Osteoblast (primary cell): ENCODE data around the gene EIPR1. TPM values are rescaled to one million over a fixed set of nuclear protein-coding genes. Genes with fewer than 3 reads are reported as not detected.

Experiments used
- DNase-seq: peaks from one replicate; pipeline ENCODE4 v3.0.0; 2011; ENCODE audit warnings: low spot score, mixed read lengths; ENCODE audit not compliant: insufficient read length; ENCODE audit errors: missing footprints
- H2AFZ ChIP-seq: 2 replicates; pipeline ENCODE4 v1.6.0; 2011; ENCODE audit warnings: mild to moderate bottlenecking, low read length
- H3K27ac ChIP-seq: 2 replicates; pipeline ENCODE4 v1.5.1; 2011; ENCODE audit warnings: mild to moderate bottlenecking, low read depth, low read length, moderate library complexity
- H3K27me3 ChIP-seq: 2 replicates; pipeline ENCODE4 v1.6.0; 2012; ENCODE audit warnings: mild to moderate bottlenecking, control low read depth, inconsistent platforms, low read length, moderate library complexity; ENCODE audit not compliant: insufficient read depth
- H3K36me3 ChIP-seq: 2 replicates; pipeline ENCODE4 v1.5.1; 2011; ENCODE audit warnings: mild to moderate bottlenecking, low read length, control low read depth, moderate library complexity; ENCODE audit not compliant: insufficient read depth
- H3K4me1 ChIP-seq: 2 replicates; pipeline ENCODE4 v1.5.1; 2011; ENCODE audit warnings: mild to moderate bottlenecking, low read length, control low read depth, moderate library complexity; ENCODE audit not compliant: insufficient read depth
- H3K4me2 ChIP-seq: 2 replicates; pipeline ENCODE4 v1.6.0; 2011; ENCODE audit warnings: mild to moderate bottlenecking, low read length; ENCODE audit not compliant: insufficient read depth
- H3K4me3 ChIP-seq: fragments of 200-600 bp; sonication (generic); 3 replicates; pipeline ENCODE4 v1.5.1; 2012; ENCODE audit warnings: mild to moderate bottlenecking, low read length, inconsistent platforms; ENCODE audit not compliant: insufficient read depth
- H3K79me2 ChIP-seq: 2 replicates; pipeline ENCODE4 v1.6.0; 2012; ENCODE audit warnings: mild to moderate bottlenecking, low read length, control low read depth, inconsistent platforms; ENCODE audit not compliant: insufficient read depth
- H3K9me3 ChIP-seq: 2 replicates; pipeline ENCODE4 v1.5.1; 2011; ENCODE audit warnings: low read depth, low read length, control low read depth
- H4K20me1 ChIP-seq: 2 replicates; pipeline ENCODE4 v1.6.0; 2012; ENCODE audit warnings: mild to moderate bottlenecking, low read length, control low read depth; ENCODE audit not compliant: insufficient read depth
- CTCF ChIP-seq: IDR thresholded peaks from 2 replicates; pipeline ENCODE4 v1.5.1; 2011; ENCODE audit warnings: mild to moderate bottlenecking, low read depth, low read length, moderate library complexity; ENCODE audit errors: extremely low read depth
- total RNA-seq: library from RNA; depleted of rRNA; stranded (reverse); fragments of >200 nt; gene quantifications from 2 replicates; pipeline ENCODE4 v1.2.3, GENCODE V29; 2012

Gene EIPR1
- total RNA-seq, 1 donor, result 17.7 TPM

GRCh38 chr2:3253913-3254441, 123.6 kb downstream of the EIPR1 start:
- H3K4me1 ChIP-seq, result no peaks in the 10 kb centered on the region
- peaks cover 5% of the 10 kb centered on the region for H3K36me3 ChIP-seq
- no peak overlapping the region for H3K27ac ChIP-seq
- no peaks in the 10 kb centered on the region for H3K27me3 ChIP-seq
- no peaks in the 10 kb centered on the region for H3K79me2 ChIP-seq
- no peaks in the 10 kb centered on the region for H3K9me3 ChIP-seq
- no peaks in the 10 kb centered on the region for H4K20me1 ChIP-seq
- no peak overlapping the region for H2AFZ ChIP-seq
- no peak for TF ChIP-seq CTCF
- H3K4me3 ChIP-seq, result no peak overlapping the region
- H3K4me2 ChIP-seq, result no peak overlapping the region
- no peak for DNase-seq

GRCh38 chr2:3251946-3252345, 125.7 kb downstream of the EIPR1 start:
- Histone ChIP-seq H3K27me3 (no peaks in the 10 kb centered on the region), H3K27ac (no peak overlapping the region), H4K20me1 (no peaks in the 10 kb centered on the region), H3K4me1 (no peaks in the 10 kb centered on the region), H3K79me2 (no peaks in the 10 kb centered on the region), H3K4me3 (no peak overlapping the region), H2AFZ (no peak overlapping the region), H3K4me2 (no peak overlapping the region), H3K36me3 (peaks cover 5% of the 10 kb centered on the region), H3K9me3 (no peaks in the 10 kb centered on the region)
- DNase-seq, result no peak
- no peak for TF ChIP-seq CTCF

- H3K36me3 ChIP-seq, result no peaks in the 10 kb centered on the region
- H4K20me1 ChIP-seq, result no peaks in the 10 kb centered on the region
- H3K27ac ChIP-seq, result no peak overlapping the region
- no peak overlapping the region for H2AFZ ChIP-seq
- DNase-seq, result no peak
- no peaks in the 10 kb centered on the region for H3K27me3 ChIP-seq
- no peak overlapping the region for H3K4me2 ChIP-seq
- H3K9me3 ChIP-seq, result no peaks in the 10 kb centered on the region
- H3K79me2 ChIP-seq, result no peaks in the 10 kb centered on the region
- no peak for TF ChIP-seq CTCF
- no peaks in the 10 kb centered on the region for H3K4me1 ChIP-seq
- no peak overlapping the region for H3K4me3 ChIP-seq
Measured at GRCh38 chr2:3249476-3249962, 128.1 kb downstream of the EIPR1 start.

- Histone ChIP-seq H3K79me2 (no peaks in the 10 kb centered on the region), H3K27me3 (no peaks in the 10 kb centered on the region), H4K20me1 (no peaks in the 10 kb centered on the region), H3K4me3 (no peak overlapping the region), H3K9me3 (no peaks in the 10 kb centered on the region), H2AFZ (no peak overlapping the region), H3K4me1 (no peaks in the 10 kb centered on the region), H3K4me2 (no peak overlapping the region), H3K27ac (no peak overlapping the region), H3K36me3 (no peaks in the 10 kb centered on the region)
- no peak for TF ChIP-seq CTCF
- no peak for DNase-seq
Measured at GRCh38 chr2:3248754-3249475, 128.7 kb downstream of the EIPR1 start.
